Thoracic aorta (tissue), 2 donors: ENCODE results near the gene GATA5. TPM values are rescaled to one million over a fixed set of nuclear protein-coding genes. Genes with fewer than 3 reads are reported as not detected.
"Not testable (repeated sequence)": the region's sequence is repeated elsewhere in the genome, so short reads cannot be mapped to it uniquely, and the experiment has no call there.

Source experiments
- ATAC-seq: fragments of 150-250 bp; one replicate; pipeline ENCODE4 v1.8.0; 2017; ENCODE audit warnings: low read depth; ENCODE audit not compliant: insufficient number of reproducible peaks, low FRiP score
- DNase-seq: peaks from one replicate; pipeline ENCODE4 v3.0.0-alpha.2; 2020; ENCODE audit warnings: low spot score
- H3K27ac ChIP-seq, 2 donors: fragments of 200-600 bp; sonication (generic); 1 replicate in 1 of 2; 2 replicates in 1 of 2; pipeline ENCODE4 v1.5.1; 2016; ENCODE audit warnings: mild to moderate bottlenecking in 2 of 2, moderate library complexity in 2 of 2
- H3K27me3 ChIP-seq: fragments of 200-600 bp; sonication (generic); replicated peaks from 2 replicates; pipeline ENCODE4 v1.6.0; 2016; ENCODE audit warnings: mild to moderate bottlenecking; ENCODE audit not compliant: insufficient read depth
- H3K36me3 ChIP-seq: fragments of 200-600 bp; sonication (generic); one replicate; pipeline ENCODE4 v1.5.1; 2016
- H3K4me1 ChIP-seq, 2 donors: fragments of 200-600 bp; sonication (generic); 1 replicate in 1 of 2; 2 replicates in 1 of 2; pipeline versions ENCODE4 v1.5.1 to v1.6.0; 2016; ENCODE audit warnings: low read depth in 2 of 2, mild to moderate bottlenecking in 1 of 2; ENCODE audit not compliant: control insufficient read depth in 1 of 2
- H3K4me3 ChIP-seq: fragments of 200-600 bp; sonication (generic); 2 replicates; pipeline ENCODE4 v1.5.1; 2016; ENCODE audit warnings: mild to moderate bottlenecking
- H3K9me3 ChIP-seq: fragments of 200-600 bp; sonication (generic); 2 replicates; pipeline ENCODE4 v1.5.1; 2016
- total RNA-seq, 2 donors: library from RNA; depleted of rRNA; stranded (reverse); fragments of >200 nt; gene quantifications; one replicate each; pipeline versions ENCODE4 v1.1.0 to v1.2.3, GENCODE V29; 2016
- TF ChIP-seq, protein P1 (sequence below): fragments of 200-600 bp; sonication (generic); IDR thresholded peaks from one replicate; pipeline ENCODE4 v1.5.1; 2019; ENCODE audit warnings: antibody characterized with exemption

The GATA5 gene
- total RNA-seq, 2 donors from 2014 or later = 0.27 TPM; not detected in 1

DNA sequence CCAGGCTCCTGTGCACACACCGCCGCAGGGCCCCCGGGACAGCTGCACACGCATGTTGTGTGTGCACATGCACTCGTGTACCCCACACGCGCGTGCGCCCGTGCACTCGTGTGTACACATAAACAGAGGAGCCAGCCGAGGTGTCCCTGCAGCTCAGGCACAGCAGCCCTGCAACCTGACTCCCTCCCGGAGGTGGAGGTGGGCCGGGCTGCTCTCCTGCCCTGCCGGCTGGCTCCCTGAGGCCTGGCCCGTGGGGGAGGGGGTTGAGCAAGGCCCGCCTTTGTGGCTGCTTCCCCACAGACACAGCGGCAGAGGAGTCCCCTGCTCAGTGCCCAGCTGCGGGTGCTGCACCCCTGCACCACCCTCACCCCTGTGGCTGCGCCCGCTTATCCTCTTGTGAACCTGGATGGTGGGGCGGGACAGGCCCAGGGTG, 49.1 kb downstream of the GATA5 start:
- H3K4me3 ChIP-seq = no peak overlapping the region
- ATAC-seq = no peak

DNA sequence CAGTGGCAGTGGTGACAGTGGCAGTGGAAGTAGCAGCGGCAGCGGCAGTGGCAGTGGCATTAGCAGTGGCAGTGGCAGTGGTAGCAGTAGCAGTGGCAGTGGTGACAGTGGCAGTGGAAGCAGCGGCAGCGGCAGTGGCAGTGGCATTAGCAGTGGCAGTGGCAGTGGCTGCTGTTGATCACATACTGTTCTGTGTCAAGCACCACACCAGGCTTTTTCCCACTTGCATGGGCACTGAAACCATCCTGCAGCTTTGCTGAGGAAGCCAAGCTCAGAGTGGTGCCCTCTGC, 49.8 kb downstream of the GATA5 start:
- H3K36me3 ChIP-seq, H3K27me3 ChIP-seq, H3K4me1 ChIP-seq, DNase-seq, H3K9me3 ChIP-seq, ATAC-seq, H3K4me3 ChIP-seq, H3K27ac ChIP-seq: not testable (repeated sequence)

More for the DNA sequence above, 49.1 kb downstream of the GATA5 start:
- Histone ChIP-seq H3K9me3 (no peaks in the 10 kb centered on the region), H3K36me3 (no peaks in the 10 kb centered on the region), H3K27me3 (no peaks in the 10 kb centered on the region), H3K27ac (no peak overlapping the region), H3K4me1 (no peaks in the 10 kb centered on the region)
- TF ChIP-seq, protein P1, sequence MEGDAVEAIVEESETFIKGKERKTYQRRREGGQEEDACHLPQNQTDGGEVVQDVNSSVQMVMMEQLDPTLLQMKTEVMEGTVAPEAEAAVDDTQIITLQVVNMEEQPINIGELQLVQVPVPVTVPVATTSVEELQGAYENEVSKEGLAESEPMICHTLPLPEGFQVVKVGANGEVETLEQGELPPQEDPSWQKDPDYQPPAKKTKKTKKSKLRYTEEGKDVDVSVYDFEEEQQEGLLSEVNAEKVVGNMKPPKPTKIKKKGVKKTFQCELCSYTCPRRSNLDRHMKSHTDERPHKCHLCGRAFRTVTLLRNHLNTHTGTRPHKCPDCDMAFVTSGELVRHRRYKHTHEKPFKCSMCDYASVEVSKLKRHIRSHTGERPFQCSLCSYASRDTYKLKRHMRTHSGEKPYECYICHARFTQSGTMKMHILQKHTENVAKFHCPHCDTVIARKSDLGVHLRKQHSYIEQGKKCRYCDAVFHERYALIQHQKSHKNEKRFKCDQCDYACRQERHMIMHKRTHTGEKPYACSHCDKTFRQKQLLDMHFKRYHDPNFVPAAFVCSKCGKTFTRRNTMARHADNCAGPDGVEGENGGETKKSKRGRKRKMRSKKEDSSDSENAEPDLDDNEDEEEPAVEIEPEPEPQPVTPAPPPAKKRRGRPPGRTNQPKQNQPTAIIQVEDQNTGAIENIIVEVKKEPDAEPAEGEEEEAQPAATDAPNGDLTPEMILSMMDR = no peak
- no peak for DNase-seq

DNA sequence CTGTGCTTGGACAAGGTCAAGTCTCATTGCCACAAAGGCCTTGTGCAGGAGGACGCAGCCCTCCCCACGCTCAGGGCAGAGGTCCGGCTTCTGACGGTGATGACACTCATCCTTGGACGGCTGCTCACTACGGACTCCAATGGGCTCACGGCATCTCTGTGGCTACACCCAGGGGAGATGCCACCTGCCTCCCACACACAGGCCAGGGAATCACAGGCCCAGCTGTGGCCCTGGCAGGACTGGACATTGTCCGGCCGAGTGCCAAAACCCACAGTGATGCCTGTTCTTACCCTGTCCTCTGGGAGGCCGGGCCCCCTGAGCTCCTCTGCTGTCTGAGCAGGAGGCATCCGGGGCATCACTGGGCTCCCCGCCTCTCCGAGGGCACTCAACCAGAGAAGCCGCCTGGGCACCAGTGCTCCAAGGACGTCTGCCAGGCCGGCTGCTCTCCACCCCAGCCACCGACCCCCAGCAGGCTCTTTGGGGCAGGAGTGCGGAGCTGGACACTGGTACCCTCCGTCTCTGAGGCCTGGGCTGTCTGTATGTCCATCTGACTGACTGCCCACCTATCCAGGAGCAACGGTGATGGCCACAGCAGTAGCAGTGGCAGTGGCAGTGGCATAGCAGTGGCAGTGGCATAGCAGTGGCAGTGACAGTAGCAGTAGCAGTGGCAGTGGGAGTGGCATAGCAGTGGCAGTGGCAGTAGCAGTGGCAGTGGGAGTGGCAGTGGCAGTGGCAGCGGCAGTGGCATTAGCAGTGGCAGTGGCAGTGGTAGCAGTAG, 50.3 kb downstream of the GATA5 start:
- no peaks in the 10 kb centered on the region for H3K36me3 ChIP-seq
- DNase-seq = no peak
- ATAC-seq = no peak
- no peaks in the 10 kb centered on the region for H3K4me1 ChIP-seq
- no peaks in the 10 kb centered on the region for H3K27me3 ChIP-seq
- H3K9me3 ChIP-seq = no peaks in the 10 kb centered on the region
- no peak overlapping the region for H3K4me3 ChIP-seq
- TF ChIP-seq, protein P1 = no peak
- H3K27ac ChIP-seq = no peak overlapping the region

DNA sequence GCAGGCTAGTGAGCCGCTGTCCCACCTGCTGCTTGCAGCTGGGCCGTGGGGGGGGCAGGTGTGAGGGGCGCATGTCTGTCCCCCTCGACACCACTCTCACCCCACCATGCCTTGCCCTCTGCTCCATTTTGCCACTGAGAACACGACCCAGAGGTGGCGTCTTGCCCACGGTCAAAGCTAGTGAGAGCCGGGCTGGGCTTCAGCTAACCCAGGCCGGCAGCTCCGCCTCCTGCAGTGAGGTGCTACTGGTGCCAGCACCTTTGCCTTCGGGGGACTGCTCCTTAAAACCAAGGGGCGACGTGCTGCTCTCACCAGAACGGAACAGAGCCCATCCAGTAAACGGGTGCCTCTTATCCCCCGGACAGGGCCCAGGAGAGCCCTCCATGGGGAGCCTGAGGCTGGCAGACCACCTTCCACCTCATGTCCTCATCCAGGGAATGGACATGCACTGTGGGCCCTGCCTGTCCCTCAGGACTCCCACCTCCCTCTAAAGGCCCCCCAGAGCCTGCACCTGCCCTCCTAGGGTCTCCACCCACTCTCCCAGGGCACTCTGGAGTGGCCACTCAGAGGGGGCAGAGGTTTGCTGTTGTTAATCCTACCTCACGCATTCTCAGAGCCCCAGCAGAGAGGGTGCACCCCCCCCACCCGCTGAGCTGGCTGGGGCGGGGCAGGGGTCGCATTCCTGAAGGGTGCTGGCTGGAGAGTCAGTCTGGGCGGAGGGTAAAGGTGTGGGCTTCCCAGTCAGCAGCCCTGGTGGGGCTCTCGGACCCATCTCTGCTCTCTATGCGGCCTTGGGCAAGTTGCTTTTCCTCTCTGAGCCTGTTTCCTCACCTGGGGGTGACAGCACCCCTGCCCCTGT, 51.3 kb downstream of the GATA5 start:
- no peaks in the 10 kb centered on the region for H3K4me1 ChIP-seq
- H3K27ac ChIP-seq = no peak overlapping the region
- no peaks in the 10 kb centered on the region for H3K36me3 ChIP-seq
- no peak for ATAC-seq
- H3K9me3 ChIP-seq = no peaks in the 10 kb centered on the region
- TF ChIP-seq, protein P1 = no peak
- no peak for DNase-seq
- H3K4me3 ChIP-seq = no peak overlapping the region
- H3K27me3 ChIP-seq = no peaks in the 10 kb centered on the region

DNA sequence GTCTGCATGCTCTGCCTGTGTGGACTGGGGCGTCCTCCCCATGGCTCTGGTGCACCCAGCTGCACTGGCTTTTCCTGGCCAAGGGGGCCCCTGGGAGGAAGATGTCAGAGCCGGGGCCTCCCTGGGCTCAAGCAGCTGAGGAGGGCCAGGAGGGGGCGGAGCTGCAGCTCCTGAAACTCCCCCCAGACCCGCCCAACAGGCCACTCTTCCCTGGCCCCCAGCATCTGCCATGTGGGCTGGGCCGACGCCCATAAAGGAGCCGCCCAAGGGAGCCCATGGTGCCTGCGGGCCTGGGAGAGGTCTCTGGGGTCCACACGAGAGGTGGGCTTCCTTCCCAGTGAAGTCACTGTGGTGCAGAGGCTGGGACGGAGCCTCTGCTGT, 52.5 kb downstream of the GATA5 start:
- H3K27me3 ChIP-seq = no peaks in the 10 kb centered on the region
- no peak overlapping the region for H3K4me3 ChIP-seq
- no peaks in the 10 kb centered on the region for H3K4me1 ChIP-seq
- TF ChIP-seq, protein P1 = no peak
- no peaks in the 10 kb centered on the region for H3K36me3 ChIP-seq
- H3K27ac ChIP-seq = no peak overlapping the region
- DNase-seq (no peak), ATAC-seq (no peak)
- H3K9me3 ChIP-seq = no peaks in the 10 kb centered on the region
